ENCODE data around the gene USP16. TPM values are rescaled to one million over a fixed set of nuclear protein-coding genes. Genes with fewer than 3 reads are reported as not detected.
"Not testable (repeated sequence)": the region's sequence is repeated elsewhere in the genome, so short reads cannot be mapped to it uniquely, and the experiment has no call there.

Gene USP16
- total RNA-seq, 1 donor from 2014 or later, result 40.9 TPM

GRCh38 chr21:29076731-29077640 is 52.5 kb downstream of the USP16 start:
- Mint-ChIP-seq H3K4me3 (ENCODE audit: low read depth) (peak overlapping the region; percentile 82), H3K27ac (peak overlapping the region; percentile 93), H3K36me3 (ENCODE audit: low read depth) (peaks cover 27% of the 10 kb centered on the region), H3K4me1 (ENCODE audit: low read depth) (peaks cover 57% of the 10 kb centered on the region)
- intact Hi-C loops (cut with micrococcal nuclease), result loop anchor here (5.0 kb wide), 1 partner anchor 120 kb away; no protein-coding TSS in a partner anchor
- peak; percentile 79 for DNase-seq (ENCODE audit: low spot score)
- not testable (repeated sequence) for H3K27me3 Mint-ChIP-seq (ENCODE audit: low read depth); H3K9me3 Mint-ChIP-seq

GRCh38 chr21:29077651-29078090 is 53.2 kb downstream of the USP16 start:
- intact Hi-C loops (cut with micrococcal nuclease), result loop anchor here (2.0 to 5.0 kb wide), 2 partner anchors 120 to 295 kb away; no protein-coding TSS in a partner anchor
- peak overlapping the region; percentile 93 for H3K27ac Mint-ChIP-seq
- DNase-seq (ENCODE audit: low spot score), result no peak
- peaks cover 20% of the 10 kb centered on the region for H3K36me3 Mint-ChIP-seq (ENCODE audit: low read depth)
- peaks cover 52% of the 10 kb centered on the region for H3K4me1 Mint-ChIP-seq (ENCODE audit: low read depth)
- no peaks in the 10 kb centered on the region for H3K27me3 Mint-ChIP-seq (ENCODE audit: low read depth)
- H3K4me3 Mint-ChIP-seq (ENCODE audit: low read depth), result peak overlapping the region; percentile 80
- no peaks in the 10 kb centered on the region for H3K9me3 Mint-ChIP-seq

DNA sequence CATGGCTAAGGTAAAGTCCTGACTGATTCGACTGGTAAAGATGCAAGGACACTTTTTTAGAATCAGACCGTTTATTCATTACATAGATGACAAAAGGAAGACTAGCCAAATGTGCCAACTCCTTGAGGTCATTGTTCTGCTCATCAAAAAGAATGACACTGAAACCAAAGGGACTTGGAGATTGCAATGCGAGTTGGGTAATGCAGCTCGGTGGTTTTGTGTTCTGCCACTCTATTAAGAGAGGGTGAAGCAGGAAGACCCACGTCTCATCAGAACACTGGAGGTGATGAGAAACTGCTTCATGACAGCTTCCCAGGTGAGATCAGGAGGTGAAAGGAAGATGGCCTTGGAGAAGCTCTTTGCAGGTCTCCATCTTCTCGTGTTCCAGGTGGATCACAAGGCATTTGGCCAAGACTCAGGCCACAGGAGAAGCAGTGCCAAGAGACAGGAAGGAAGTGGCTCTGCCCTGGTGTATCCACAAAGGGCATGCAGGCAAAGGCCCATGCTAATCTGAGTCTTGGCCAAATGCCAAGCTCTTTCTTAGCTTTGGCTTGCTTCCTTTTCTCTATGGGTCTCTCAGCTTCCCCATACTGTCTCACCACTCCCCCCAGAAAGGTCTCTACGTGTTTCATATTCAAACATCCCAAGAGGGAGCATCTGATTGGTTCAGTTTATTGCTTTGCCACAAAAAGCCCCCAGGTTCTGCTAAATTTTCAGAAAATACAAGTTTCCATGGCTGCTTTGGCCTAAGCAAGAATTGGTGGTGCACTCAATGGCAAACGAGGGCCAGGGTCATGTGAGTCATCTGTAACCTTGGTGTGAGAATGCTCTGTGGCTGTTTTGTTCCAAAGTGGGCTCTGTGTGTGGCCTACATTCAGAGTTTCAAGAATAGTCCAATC is 54.6 kb downstream of the USP16 start:
- Mint-ChIP-seq H3K27ac (peak overlapping the region; percentile 83), H3K9me3 (no peaks in the 10 kb centered on the region), H3K36me3 (ENCODE audit: low read depth) (peaks cover 11% of the 10 kb centered on the region), H3K27me3 (ENCODE audit: low read depth) (no peaks in the 10 kb centered on the region), H3K4me1 (ENCODE audit: low read depth) (peaks cover 45% of the 10 kb centered on the region), H3K4me3 (ENCODE audit: low read depth) (peak overlapping the region; percentile 34)
- DNase-seq (ENCODE audit: low spot score), result no peak
- intact Hi-C loops (cut with micrococcal nuclease), result loop anchor here (2.0 to 5.0 kb wide), 2 partner anchors 118 to 294 kb away; no protein-coding TSS in a partner anchor

DNA sequence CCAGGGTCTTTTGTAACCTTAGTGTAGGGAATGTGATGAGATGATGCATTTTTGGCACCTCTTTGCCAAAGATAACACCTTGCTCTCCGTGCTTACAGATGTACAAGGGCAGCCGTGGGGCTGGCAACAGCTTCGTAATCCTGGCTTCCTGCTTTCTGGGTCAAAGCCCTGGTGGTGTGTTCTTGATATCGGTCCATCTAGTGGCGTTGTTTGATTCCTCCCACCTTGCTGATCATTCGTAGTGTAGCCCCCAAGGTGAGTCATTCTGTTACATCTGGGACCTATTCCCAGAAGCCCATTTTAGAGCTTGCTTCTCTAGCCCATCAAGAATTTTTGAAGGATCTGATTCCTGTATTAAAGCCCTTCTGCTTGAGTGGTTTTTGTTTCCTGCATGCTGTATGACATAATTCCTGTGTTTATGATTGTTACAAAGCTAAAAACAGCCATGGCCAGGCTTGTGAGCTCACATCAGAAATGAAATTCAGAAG is 56.0 kb downstream of the USP16 start:
- H3K4me3 Mint-ChIP-seq (ENCODE audit: low read depth), result peak overlapping the region; percentile 27
- H3K27ac Mint-ChIP-seq, result peak overlapping the region; percentile 59
- no peaks in the 10 kb centered on the region for H3K27me3 Mint-ChIP-seq (ENCODE audit: low read depth)
- no peaks in the 10 kb centered on the region for H3K9me3 Mint-ChIP-seq
- peaks cover 41% of the 10 kb centered on the region for H3K4me1 Mint-ChIP-seq (ENCODE audit: low read depth)
- no peak for DNase-seq (ENCODE audit: low spot score)
- peaks cover 11% of the 10 kb centered on the region for H3K36me3 Mint-ChIP-seq (ENCODE audit: low read depth)
- intact Hi-C loops (cut with micrococcal nuclease), result no loop called here

GRCh38 chr21:29082046-29082815 is 57.8 kb downstream of the USP16 start:
- Mint-ChIP-seq H3K4me1 (ENCODE audit: low read depth) (peaks cover 28% of the 10 kb centered on the region), H3K27me3 (ENCODE audit: low read depth) (no peaks in the 10 kb centered on the region), H3K27ac (no peak overlapping the region), H3K9me3 (no peaks in the 10 kb centered on the region), H3K36me3 (ENCODE audit: low read depth) (peaks cover 8% of the 10 kb centered on the region), H3K4me3 (ENCODE audit: low read depth) (no peak overlapping the region)
- intact Hi-C loops (cut with micrococcal nuclease), result no loop called here
- DNase-seq (ENCODE audit: low spot score), result no peak

- peaks cover 26% of the 10 kb centered on the region for H3K4me1 Mint-ChIP-seq (ENCODE audit: low read depth)
- H3K27me3 Mint-ChIP-seq (ENCODE audit: low read depth), result no peaks in the 10 kb centered on the region
Observed at GRCh38 chr21:29083306-29083705, 58.8 kb downstream of the USP16 start.

DNA sequence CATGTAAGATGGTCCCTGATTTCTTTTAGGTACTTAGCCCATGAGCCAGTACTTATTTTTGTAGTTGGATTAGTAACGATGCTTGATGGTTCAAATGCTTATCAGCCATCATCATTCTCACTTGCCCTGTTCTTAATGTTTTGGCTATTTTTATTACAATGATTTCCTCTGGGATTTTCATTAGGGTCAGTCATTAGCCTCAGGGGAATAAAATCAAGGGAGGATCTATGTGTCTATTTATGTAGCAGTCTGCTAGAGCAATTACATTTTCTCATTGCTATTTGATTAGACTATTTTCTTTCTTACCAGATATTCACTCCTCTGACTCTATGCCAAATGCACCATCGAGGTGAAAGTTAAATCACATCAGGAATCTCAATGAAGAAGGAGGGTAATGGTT is 59.9 kb downstream of the USP16 start:
- no peaks in the 10 kb centered on the region for H3K9me3 Mint-ChIP-seq
- peaks cover 17% of the 10 kb centered on the region for H3K4me1 Mint-ChIP-seq (ENCODE audit: low read depth)
- no peak for DNase-seq (ENCODE audit: low spot score)
- intact Hi-C loops (cut with micrococcal nuclease), result no loop called here
- H3K4me3 Mint-ChIP-seq (ENCODE audit: low read depth), result no peak overlapping the region
- H3K36me3 Mint-ChIP-seq (ENCODE audit: low read depth), result peaks cover 4% of the 10 kb centered on the region
- H3K27ac Mint-ChIP-seq, result no peak overlapping the region
- H3K27me3 Mint-ChIP-seq (ENCODE audit: low read depth), result no peaks in the 10 kb centered on the region

More at GRCh38 chr21:29083306-29083705, 58.8 kb downstream of the USP16 start:
- H3K9me3 Mint-ChIP-seq, result no peaks in the 10 kb centered on the region
- intact Hi-C loops (cut with micrococcal nuclease), result no loop called here
- no peak overlapping the region for H3K4me3 Mint-ChIP-seq (ENCODE audit: low read depth)
- DNase-seq (ENCODE audit: low spot score), result no peak
- H3K27ac Mint-ChIP-seq, result no peak overlapping the region
- H3K36me3 Mint-ChIP-seq (ENCODE audit: low read depth), result peaks cover 8% of the 10 kb centered on the region

DNA sequence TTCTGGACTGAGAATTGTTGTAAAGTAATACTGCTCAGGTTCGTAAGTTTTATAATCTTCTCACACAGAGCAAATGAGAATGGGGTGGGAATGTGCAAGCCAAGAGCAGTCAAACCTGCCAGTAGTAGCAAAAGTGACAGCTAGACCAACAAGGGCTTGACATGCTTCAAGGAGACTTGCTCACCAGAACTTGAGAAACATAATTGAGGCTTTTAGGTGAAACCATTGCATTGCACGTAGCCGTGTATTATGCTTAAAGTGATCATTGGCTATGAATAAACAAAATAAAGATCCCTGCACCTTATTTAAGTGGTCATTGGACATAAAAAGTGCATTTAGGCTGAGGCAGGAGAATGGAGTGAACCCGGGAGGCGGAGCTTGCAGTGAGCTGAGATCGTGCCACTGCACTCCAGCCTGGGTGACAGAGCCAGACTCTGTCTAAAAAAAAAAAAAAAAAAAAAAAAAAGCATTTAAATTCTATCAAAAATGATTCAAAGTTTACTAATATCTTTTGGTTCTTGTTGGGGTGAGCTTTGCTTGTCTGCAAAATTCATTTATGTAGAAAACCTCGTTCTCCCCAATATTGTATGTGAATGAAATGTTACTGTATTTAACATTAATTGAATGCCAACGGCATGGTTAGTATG is 60.8 kb downstream of the USP16 start:
- Mint-ChIP-seq H3K4me3 (ENCODE audit: low read depth) (no peak overlapping the region), H3K27me3 (ENCODE audit: low read depth) (no peaks in the 10 kb centered on the region), H3K4me1 (ENCODE audit: low read depth) (peaks cover 12% of the 10 kb centered on the region), H3K9me3 (no peaks in the 10 kb centered on the region), H3K36me3 (ENCODE audit: low read depth) (peaks cover 3% of the 10 kb centered on the region), H3K27ac (no peak overlapping the region)
- intact Hi-C loops (cut with micrococcal nuclease), result no loop called here
- no peak for DNase-seq (ENCODE audit: low spot score)

DNA sequence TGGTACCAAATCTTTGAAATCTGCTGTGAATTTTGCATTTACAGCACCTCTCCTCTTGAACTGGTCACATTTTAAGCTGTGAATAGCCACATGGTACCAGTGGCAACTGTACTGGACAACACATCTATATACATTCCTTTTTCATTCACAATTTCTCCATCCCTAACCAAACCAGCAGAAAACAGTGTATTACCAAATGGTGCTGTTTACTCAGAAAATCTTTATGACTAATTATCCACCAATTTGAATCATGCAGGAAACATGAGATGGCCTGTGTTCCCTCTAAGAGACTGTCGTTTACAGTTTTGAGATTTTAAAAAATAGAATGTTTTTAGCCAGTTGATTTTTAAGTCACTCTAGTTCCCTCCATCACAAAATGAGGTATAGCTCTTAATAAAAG is 66.6 kb downstream of the USP16 start:
- H3K4me3 Mint-ChIP-seq (ENCODE audit: low read depth), result no peak overlapping the region
- no peaks in the 10 kb centered on the region for H3K9me3 Mint-ChIP-seq
- no peak for DNase-seq (ENCODE audit: low spot score)
- peaks cover 5% of the 10 kb centered on the region for H3K27me3 Mint-ChIP-seq (ENCODE audit: low read depth)
- H3K4me1 Mint-ChIP-seq (ENCODE audit: low read depth), result peaks cover 30% of the 10 kb centered on the region
- intact Hi-C loops (cut with micrococcal nuclease), result loop anchor here (5.0 to 10.0 kb wide), 3 partner anchors 71 to 564 kb away; no protein-coding TSS in a partner anchor
- H3K36me3 Mint-ChIP-seq (ENCODE audit: low read depth), result peaks cover 9% of the 10 kb centered on the region
- no peak overlapping the region for H3K27ac Mint-ChIP-seq

GRCh38 chr21:29092102-29092959 is 67.9 kb downstream of the USP16 start:
- H3K36me3 Mint-ChIP-seq (ENCODE audit: low read depth), result peaks cover 9% of the 10 kb centered on the region
- no peaks in the 10 kb centered on the region for H3K9me3 Mint-ChIP-seq
- H3K4me1 Mint-ChIP-seq (ENCODE audit: low read depth), result peaks cover 30% of the 10 kb centered on the region
- H3K27ac Mint-ChIP-seq, result peak overlapping the region; percentile 16
- intact Hi-C loops (cut with micrococcal nuclease), result loop anchor here (1.0 to 10.0 kb wide), 6 partner anchors 20 to 562 kb away; partner anchors contain the start of gene CCT8
- DNase-seq (ENCODE audit: low spot score), result no peak
- H3K4me3 Mint-ChIP-seq (ENCODE audit: low read depth), result no peak overlapping the region
- H3K27me3 Mint-ChIP-seq (ENCODE audit: low read depth), result peaks cover 14% of the 10 kb centered on the region
